ENCODE measurements around the gene MED28.

DNA sequence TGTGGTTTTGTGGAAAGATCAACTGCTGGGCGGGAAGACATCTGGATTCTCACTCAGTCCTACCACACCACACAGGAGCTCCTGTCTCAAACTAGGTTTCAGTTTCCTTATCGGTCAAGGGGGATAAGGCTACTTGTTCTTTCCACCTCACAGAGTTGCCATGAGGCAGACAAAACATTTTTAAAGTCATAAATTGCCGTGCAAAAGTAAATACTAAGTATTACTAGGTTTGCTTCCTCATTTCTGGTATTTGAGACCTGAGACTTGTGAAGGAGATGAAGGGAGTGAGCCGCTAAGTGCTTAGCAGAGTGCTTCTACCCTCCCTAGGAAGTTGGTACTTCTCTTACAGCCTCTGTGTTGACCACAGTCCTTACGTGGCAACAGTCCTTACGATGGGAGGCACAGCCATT is 36.0 kb upstream of the MED28 start:
- TF ChIP-seq POLR2A (IDR thresholded peaks at IDR 0.05) (no peak), CTCF (IDR thresholded peaks at IDR 0.05) (no peak), POLR2AphosphoS5 (IDR thresholded peaks at IDR 0.05) (no peak)

Measured in prostate gland (tissue), 2 donors.